Vagina (tissue), 2 donors: ENCODE results near the gene CGB2.
"Not testable (repeated sequence)": the region's sequence is repeated elsewhere in the genome, so short reads cannot be mapped to it uniquely, and the experiment has no call there.

Experiments used
- POLR2A ChIP-seq, 2 donors: fragments of 450-650 bp; IDR thresholded peaks; one replicate each; pipeline ENCODE4 v1.6.1; 2017; ENCODE audit warnings: antibody characterized with exemption in 2 of 2, mild to moderate bottlenecking in 2 of 2, moderate library complexity in 2 of 2
- TF ChIP-seq, protein P1 (sequence below), 3 experiments: fragments of 450-650 bp in 2 of 3; fragments of 200-600 bp in 1 of 3; sonication (generic) in 1 of 3; IDR thresholded peaks; one replicate each; pipeline ENCODE4 v1.5.1; 2017 to 2019; ENCODE audit warnings: antibody characterized with exemption in 3 of 3, mild to moderate bottlenecking in 2 of 3, moderate library complexity in 2 of 3

DNA sequence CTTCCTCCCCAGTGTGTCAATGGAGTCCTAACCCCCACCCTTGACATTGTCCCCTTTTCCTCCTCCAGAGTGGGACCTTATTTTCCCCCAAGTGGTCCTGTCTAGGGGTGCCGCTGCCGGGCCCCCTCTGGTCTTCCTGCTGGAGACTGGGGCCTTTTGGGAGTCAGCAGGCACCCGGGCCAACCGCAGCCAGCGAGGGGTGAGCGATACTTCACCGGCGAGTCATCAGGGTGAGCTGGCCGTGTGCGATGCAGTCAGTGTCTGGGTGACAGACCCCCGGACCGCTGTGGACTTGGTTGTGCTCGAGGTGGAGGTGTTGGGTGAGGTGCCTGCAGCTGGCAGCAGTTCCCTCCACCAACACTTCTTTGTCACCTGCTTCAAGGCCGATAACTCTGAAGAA is 1.9 kb upstream of the CGB2 start:
- TF ChIP-seq, protein P1, sequence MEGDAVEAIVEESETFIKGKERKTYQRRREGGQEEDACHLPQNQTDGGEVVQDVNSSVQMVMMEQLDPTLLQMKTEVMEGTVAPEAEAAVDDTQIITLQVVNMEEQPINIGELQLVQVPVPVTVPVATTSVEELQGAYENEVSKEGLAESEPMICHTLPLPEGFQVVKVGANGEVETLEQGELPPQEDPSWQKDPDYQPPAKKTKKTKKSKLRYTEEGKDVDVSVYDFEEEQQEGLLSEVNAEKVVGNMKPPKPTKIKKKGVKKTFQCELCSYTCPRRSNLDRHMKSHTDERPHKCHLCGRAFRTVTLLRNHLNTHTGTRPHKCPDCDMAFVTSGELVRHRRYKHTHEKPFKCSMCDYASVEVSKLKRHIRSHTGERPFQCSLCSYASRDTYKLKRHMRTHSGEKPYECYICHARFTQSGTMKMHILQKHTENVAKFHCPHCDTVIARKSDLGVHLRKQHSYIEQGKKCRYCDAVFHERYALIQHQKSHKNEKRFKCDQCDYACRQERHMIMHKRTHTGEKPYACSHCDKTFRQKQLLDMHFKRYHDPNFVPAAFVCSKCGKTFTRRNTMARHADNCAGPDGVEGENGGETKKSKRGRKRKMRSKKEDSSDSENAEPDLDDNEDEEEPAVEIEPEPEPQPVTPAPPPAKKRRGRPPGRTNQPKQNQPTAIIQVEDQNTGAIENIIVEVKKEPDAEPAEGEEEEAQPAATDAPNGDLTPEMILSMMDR (IDR thresholded peaks at IDR 0.05), result not testable (repeated sequence)
- TF ChIP-seq POLR2A (IDR thresholded peaks at IDR 0.05), result not testable (repeated sequence)
